ENCODE data around the gene KCNN4. TPM values are rescaled to one million over a fixed set of nuclear protein-coding genes. Genes with fewer than 3 reads are reported as not detected.

The KCNN4 gene
- total and polyA plus RNA-seq, 2 of the 13 experiments (the other 11 are each of a cell fraction or from before 2014, with no cell fraction given): 0.13 to 0.25 TPM

- TF ChIP-seq NR1H2 (CRISPR knock-in tag; IDR thresholded peaks at IDR 0.05; ENCODE audit: borderline replicate concordance, low read depth) (no peak), ZSCAN21 (CRISPR knock-in tag; IDR thresholded peaks at IDR 0.05; ENCODE audit: borderline replicate concordance) (no peak), HIVEP1 (CRISPR knock-in tag; IDR thresholded peaks at IDR 0.05) (0 out of 2 replicates have a peak, but pooled peaks have one; percentile 43), GABPA (IDR thresholded peaks at IDR 0.05; ENCODE audit: low read depth, low read length) (peak; percentile 65), GABPA (CRISPR knock-in tag; IDR thresholded peaks at IDR 0.05; ENCODE audit: low read depth) (peak; percentile 94), ZNF512B (CRISPR knock-in tag; IDR thresholded peaks at IDR 0.05; ENCODE audit: borderline replicate concordance) (no peak), ZMYM2 (CRISPR knock-in tag; IDR thresholded peaks at IDR 0.05) (no peak), ZBTB46 (CRISPR knock-in tag; IDR thresholded peaks at IDR 0.05; ENCODE audit: borderline replicate concordance) (no peak), ZNF160 (CRISPR knock-in tag; IDR thresholded peaks at IDR 0.05) (no peak), SNAPC5 (CRISPR knock-in tag; IDR thresholded peaks at IDR 0.05; ENCODE audit: borderline replicate concordance) (no peak), ZNF20 (CRISPR knock-in tag; IDR thresholded peaks at IDR 0.05) (no peak), FOXO4 (CRISPR knock-in tag; conservative IDR thresholded peaks at IDR 0.05) (no peak), ZNF318 (CRISPR knock-in tag; IDR thresholded peaks at IDR 0.05) (no peak)
Observed at GRCh38 chr19:43826787-43827754, 46.3 kb upstream of the KCNN4 start, which contains the start of gene ZNF283 (continued).
